MM.1S (cell line): ENCODE measurements around the gene SULT1C4.
"Not testable (repeated sequence)": the region's sequence is repeated elsewhere in the genome, so short reads cannot be mapped to it uniquely, and the experiment has no call there.

Source experiments
- DNase-seq: peaks from one replicate; pipeline ENCODE4 v3.0.0-alpha.2; 2015
- H2AFZ ChIP-seq: fragments of 300-600 bp; sonication (generic); 2 replicates; pipeline ENCODE4 v1.6.0; 2016; ENCODE audit warnings: antibody characterized with exemption, low read length
- H3F3A ChIP-seq: fragments of 300-600 bp; sonication (generic); 2 replicates; pipeline ENCODE4 v1.6.1; 2016; ENCODE audit warnings: mild to moderate bottlenecking, antibody characterized with exemption, low read length, moderate library complexity, mixed read lengths; ENCODE audit not compliant: insufficient read depth
- H3K27ac ChIP-seq: fragments of 300-600 bp; sonication (generic); 2 replicates; pipeline ENCODE4 v1.5.1; 2016; ENCODE audit warnings: mild to moderate bottlenecking, low read length
- H3K27me3 ChIP-seq: fragments of 300-600 bp; sonication (generic); replicated peaks from 2 replicates; pipeline ENCODE4 v1.6.0; 2016; ENCODE audit warnings: low read length; ENCODE audit not compliant: insufficient read depth
- H3K36me3 ChIP-seq: fragments of 300-600 bp; sonication (generic); replicated peaks from 2 replicates; pipeline ENCODE4 v1.6.1; 2016; ENCODE audit warnings: mild to moderate bottlenecking, low read length, mixed read lengths; ENCODE audit not compliant: insufficient read depth
- H3K4me1 ChIP-seq: fragments of 300-600 bp; sonication (generic); 2 replicates; pipeline ENCODE4 v1.6.1; 2016; ENCODE audit warnings: low read length, mixed read lengths
- H3K4me2 ChIP-seq: fragments of 300-600 bp; sonication (generic); 2 replicates; pipeline ENCODE4 v1.6.0; 2016; ENCODE audit warnings: low read depth, low read length
- H3K4me3 ChIP-seq: fragments of 300-600 bp; sonication (generic); 2 replicates; pipeline ENCODE4 v1.5.1; 2016; ENCODE audit warnings: low read length, mixed read lengths
- H3K79me2 ChIP-seq: fragments of 300-600 bp; sonication (generic); 2 replicates; pipeline ENCODE4 v1.6.1; 2016; ENCODE audit warnings: mixed run types, low read length, mixed read lengths
- H3K9ac ChIP-seq: fragments of 300-600 bp; sonication (generic); 2 replicates; pipeline ENCODE4 v1.6.1; 2016; ENCODE audit warnings: low read length, mixed read lengths
- H3K9me2 ChIP-seq: fragments of 300-600 bp; sonication (generic); replicated peaks from 2 replicates; pipeline ENCODE4 v1.6.1; 2016; ENCODE audit warnings: mild to moderate bottlenecking, low read length, mixed read lengths; ENCODE audit not compliant: insufficient read depth
- H3K9me3 ChIP-seq: fragments of 300-600 bp; sonication (generic); replicated peaks from 2 replicates; pipeline ENCODE4 v1.6.1; 2016; ENCODE audit warnings: mild to moderate bottlenecking, low read length, mixed read lengths; ENCODE audit not compliant: insufficient read depth
- H4K20me1 ChIP-seq: fragments of 300-600 bp; sonication (generic); 2 replicates; pipeline ENCODE4 v1.6.1; 2016; ENCODE audit warnings: mild to moderate bottlenecking, low read length, moderate library complexity, mixed read lengths; ENCODE audit not compliant: insufficient read depth
- EZH2 ChIP-seq: fragments of 300-600 bp; sonication (generic); optimal IDR thresholded peaks from 2 replicates; pipeline ENCODE3; 2017; ENCODE audit warnings: low read depth, mild to moderate bottlenecking, antibody characterized with exemption, low read length, mixed read lengths
- EZH2phosphoT487 ChIP-seq: fragments of 300-600 bp; sonication (generic); IDR thresholded peaks from 2 replicates; pipeline ENCODE4 v1.6.1; 2018; ENCODE audit warnings: antibody characterized with exemption, low read length
- TF ChIP-seq, protein P1 (sequence below): fragments of 300-600 bp; sonication (generic); IDR thresholded peaks from 2 replicates; pipeline ENCODE4 v1.5.1; 2016; ENCODE audit warnings: antibody characterized with exemption, low read length, mixed read lengths

Gene SULT1C4

DNA sequence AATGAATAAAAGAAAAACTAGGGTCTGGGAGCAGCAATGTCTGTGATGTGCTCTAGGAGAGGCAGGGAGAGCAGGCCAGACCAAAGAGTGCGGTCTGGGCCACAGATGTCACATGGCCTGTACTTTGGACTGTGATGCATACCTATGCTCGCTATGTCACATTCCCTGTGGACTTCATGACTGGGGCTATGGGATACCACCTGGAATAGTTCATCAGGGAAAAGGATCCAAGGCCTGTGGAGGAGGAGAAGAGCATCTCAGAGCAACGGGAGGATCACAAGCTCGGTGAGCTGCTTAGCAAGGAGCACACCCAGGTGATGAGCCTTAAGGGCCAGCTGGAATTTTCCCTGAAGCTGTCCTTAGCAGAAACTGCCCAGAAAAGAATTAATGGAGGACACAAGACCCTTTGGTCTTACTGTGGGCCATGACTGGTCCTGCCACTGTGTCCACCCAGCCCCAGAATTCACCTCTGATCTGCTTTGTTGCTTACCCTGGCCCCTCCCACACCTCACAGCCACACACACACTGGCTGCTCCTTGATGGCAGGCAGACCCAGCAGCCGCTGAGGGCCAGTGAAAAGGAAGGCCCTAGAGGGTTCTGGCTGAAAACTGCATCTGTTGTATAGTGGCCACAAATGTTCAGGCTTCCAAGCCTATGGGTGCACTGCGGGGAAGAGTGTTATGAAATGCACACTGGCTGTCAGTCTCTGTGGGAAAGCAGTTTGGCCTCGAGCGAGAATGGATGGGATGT lies 45.9 kb downstream of the SULT1C4 start:
- Histone ChIP-seq H3K4me3 (no peak overlapping the region), H3F3A (no peaks in the 10 kb centered on the region), H4K20me1 (no peaks in the 10 kb centered on the region), H3K9me2 (no peaks in the 10 kb centered on the region), H3K4me1 (no peaks in the 10 kb centered on the region), H3K9me3 (no peaks in the 10 kb centered on the region), H2AFZ (no peak overlapping the region), H3K27ac (no peak overlapping the region), H3K9ac (no peak overlapping the region), H3K4me2 (no peak overlapping the region), H3K79me2 (no peaks in the 10 kb centered on the region), H3K36me3 (no peaks in the 10 kb centered on the region), H3K27me3 (no peaks in the 10 kb centered on the region)
- DNase-seq, result no peak
- TF ChIP-seq, protein P1, sequence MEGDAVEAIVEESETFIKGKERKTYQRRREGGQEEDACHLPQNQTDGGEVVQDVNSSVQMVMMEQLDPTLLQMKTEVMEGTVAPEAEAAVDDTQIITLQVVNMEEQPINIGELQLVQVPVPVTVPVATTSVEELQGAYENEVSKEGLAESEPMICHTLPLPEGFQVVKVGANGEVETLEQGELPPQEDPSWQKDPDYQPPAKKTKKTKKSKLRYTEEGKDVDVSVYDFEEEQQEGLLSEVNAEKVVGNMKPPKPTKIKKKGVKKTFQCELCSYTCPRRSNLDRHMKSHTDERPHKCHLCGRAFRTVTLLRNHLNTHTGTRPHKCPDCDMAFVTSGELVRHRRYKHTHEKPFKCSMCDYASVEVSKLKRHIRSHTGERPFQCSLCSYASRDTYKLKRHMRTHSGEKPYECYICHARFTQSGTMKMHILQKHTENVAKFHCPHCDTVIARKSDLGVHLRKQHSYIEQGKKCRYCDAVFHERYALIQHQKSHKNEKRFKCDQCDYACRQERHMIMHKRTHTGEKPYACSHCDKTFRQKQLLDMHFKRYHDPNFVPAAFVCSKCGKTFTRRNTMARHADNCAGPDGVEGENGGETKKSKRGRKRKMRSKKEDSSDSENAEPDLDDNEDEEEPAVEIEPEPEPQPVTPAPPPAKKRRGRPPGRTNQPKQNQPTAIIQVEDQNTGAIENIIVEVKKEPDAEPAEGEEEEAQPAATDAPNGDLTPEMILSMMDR, result no peak
- TF ChIP-seq EZH2 (no peak), EZH2phosphoT487 (no peak)

DNA sequence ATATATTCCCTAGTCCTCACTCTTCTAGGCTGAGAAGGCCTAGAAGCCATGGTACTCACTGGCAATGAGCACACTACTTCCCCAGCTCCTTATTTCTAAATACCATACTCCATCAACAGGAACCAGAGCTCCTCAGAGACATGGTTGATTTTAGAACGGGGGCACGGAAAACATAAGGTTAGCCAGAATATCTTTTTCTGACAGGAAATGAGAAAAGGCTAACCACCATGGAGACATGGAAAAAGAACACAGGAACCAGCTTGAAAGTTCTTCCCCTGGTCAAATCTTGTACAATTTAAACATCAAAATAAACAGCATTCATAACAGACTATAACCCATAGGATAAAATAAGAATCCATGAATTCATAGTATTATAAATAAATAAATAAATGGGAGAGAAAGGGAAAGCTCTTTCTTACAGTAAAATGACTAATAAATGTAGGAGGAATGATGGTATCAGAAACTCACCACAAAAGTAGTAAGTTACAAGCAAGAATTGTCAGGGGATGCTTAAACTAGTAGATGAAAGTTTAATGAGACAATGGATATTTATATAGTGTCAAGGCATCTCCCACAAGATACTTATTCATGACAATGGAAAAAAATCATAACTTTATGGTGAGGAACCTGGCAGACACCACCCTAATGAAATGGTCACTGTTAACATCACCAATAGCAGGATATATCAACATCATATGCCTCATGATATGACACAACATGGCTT lies 50.7 kb downstream of the SULT1C4 start:
- Histone ChIP-seq H3K4me1 (no peaks in the 10 kb centered on the region), H2AFZ (no peak overlapping the region), H3K79me2 (no peaks in the 10 kb centered on the region), H3K9me2 (no peaks in the 10 kb centered on the region), H3F3A (no peaks in the 10 kb centered on the region), H3K27ac (no peak overlapping the region), H3K36me3 (no peaks in the 10 kb centered on the region), H3K4me2 (no peak overlapping the region), H3K9ac (no peak overlapping the region), H3K27me3 (no peaks in the 10 kb centered on the region), H3K9me3 (no peaks in the 10 kb centered on the region), H4K20me1 (no peaks in the 10 kb centered on the region), H3K4me3 (no peak overlapping the region)
- no peak for TF ChIP-seq EZH2
- TF ChIP-seq EZH2phosphoT487, result no peak
- TF ChIP-seq, protein P1, result no peak
- DNase-seq, result no peak

DNA sequence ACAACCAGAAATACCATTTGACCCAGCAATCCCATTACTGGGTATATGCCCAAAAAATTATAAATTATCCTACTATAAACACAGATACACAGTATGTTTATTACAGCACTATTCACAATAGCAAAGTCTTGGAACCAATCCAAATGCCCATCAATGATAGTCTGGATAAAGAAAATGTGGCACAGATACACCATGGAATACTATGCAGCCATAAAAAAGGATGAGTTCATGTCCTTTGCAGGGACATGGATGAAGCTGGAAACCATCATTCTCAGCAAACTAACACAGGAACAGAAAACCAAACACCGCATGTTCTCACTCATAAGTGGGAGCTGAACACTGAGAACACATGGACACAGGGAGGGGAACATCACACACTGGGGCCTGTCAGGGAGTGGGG lies 57.8 kb downstream of the SULT1C4 start:
- H3K9ac ChIP-seq, H3K36me3 ChIP-seq, H4K20me1 ChIP-seq, H2AFZ ChIP-seq, H3K27ac ChIP-seq, H3K9me3 ChIP-seq, H3K4me3 ChIP-seq, H3K27me3 ChIP-seq, H3K79me2 ChIP-seq, H3K4me2 ChIP-seq, H3K9me2 ChIP-seq, H3F3A ChIP-seq, H3K4me1 ChIP-seq, DNase-seq: not testable (repeated sequence)

DNA sequence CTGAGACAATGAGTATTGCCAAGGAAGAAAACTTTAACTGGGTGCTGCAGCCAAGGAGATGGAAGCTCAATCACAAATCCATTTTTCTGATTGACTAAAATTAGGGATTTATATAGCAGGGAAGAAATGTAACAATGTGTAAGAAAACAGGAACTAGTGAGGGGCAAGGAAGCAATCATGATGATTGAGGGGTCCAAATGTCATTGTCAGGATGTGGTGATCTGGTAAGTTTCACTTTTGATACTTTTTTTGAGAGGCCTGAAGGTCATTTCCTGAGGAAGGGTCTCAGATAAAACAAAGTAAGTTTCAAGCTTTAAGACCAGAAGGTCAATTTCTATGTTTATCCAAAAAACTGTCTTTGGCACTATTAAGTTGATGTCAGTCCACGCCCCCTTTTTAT lies 59.2 kb downstream of the SULT1C4 start:
- Histone ChIP-seq H3K36me3 (no peaks in the 10 kb centered on the region), H3K9me3 (no peaks in the 10 kb centered on the region), H3K27me3 (0 out of 2 replicates have a peak, but pooled peaks cover 4% of the 10 kb centered on the region), H3K9me2 (no peaks in the 10 kb centered on the region), H3K4me2 (no peak overlapping the region), H3K4me3 (no peak overlapping the region), H2AFZ (no peak overlapping the region), H3K27ac (no peak overlapping the region), H3K9ac (no peak overlapping the region), H3F3A (no peaks in the 10 kb centered on the region), H3K4me1 (no peaks in the 10 kb centered on the region), H3K79me2 (no peaks in the 10 kb centered on the region), H4K20me1 (no peaks in the 10 kb centered on the region)
- DNase-seq, result no peak
- TF ChIP-seq EZH2 (no peak), EZH2phosphoT487 (no peak)
- TF ChIP-seq, protein P1, result no peak
